ENCODE results near the gene ENAM.

The ENAM gene

GRCh38 chr4:70591955-70592582 lies 36.5 kb upstream of the ENAM start, which contains the start of gene AMBN:
TSS of gene AMBN (plus strand) at chr4:70592256. CDS start at chr4:70592359, 103 bp downstream.
- H3K27me3 ChIP-seq (replicated peaks; ENCODE audit: control insufficient read depth, insufficient read depth, low read length): no peaks in the 10 kb centered on the region
- H3K4me3 ChIP-seq (replicated peaks; ENCODE audit: low read depth, low read length): no peak within 1 kb of the TSS
- H3K36me3 ChIP-seq (ENCODE audit: control insufficient read depth, insufficient read depth, low read length): no peaks in the 10 kb centered on the region
- no peak for TF ChIP-seq CTCF (IDR thresholded peaks at IDR 0.05; ENCODE audit: insufficient read depth, low read length, poor library complexity, severe bottlenecking)
- no peak for DNase-seq (ENCODE audit: extremely low read depth, insufficient read length)

- Histone ChIP-seq H3K36me3 (ENCODE audit: control insufficient read depth, insufficient read depth, low read length) (no peaks in the 10 kb centered on the region), H3K4me3 (replicated peaks; ENCODE audit: low read depth, low read length) (no peak overlapping the region), H3K27me3 (replicated peaks; ENCODE audit: control insufficient read depth, insufficient read depth, low read length) (no peaks in the 10 kb centered on the region)
- no peak for DNase-seq (ENCODE audit: extremely low read depth, insufficient read length)
- TF ChIP-seq CTCF (IDR thresholded peaks at IDR 0.05; ENCODE audit: insufficient read depth, low read length, poor library complexity, severe bottlenecking): no peak
These were observed 34.3 kb upstream of the ENAM start for GRCh38 chr4:70594196-70594595.

- DNase-seq (ENCODE audit: extremely low read depth, insufficient read length): no peak
- Histone ChIP-seq H3K4me3 (replicated peaks; ENCODE audit: low read depth, low read length) (no peak overlapping the region), H3K27me3 (replicated peaks; ENCODE audit: control insufficient read depth, insufficient read depth, low read length) (no peaks in the 10 kb centered on the region), H3K36me3 (ENCODE audit: control insufficient read depth, insufficient read depth, low read length) (no peaks in the 10 kb centered on the region)
- no peak for TF ChIP-seq CTCF (IDR thresholded peaks at IDR 0.05; ENCODE audit: insufficient read depth, low read length, poor library complexity, severe bottlenecking)
These were observed 28.2 kb upstream of the ENAM start for GRCh38 chr4:70600305-70600704.

GRCh38 chr4:70600977-70601376 lies 27.6 kb upstream of the ENAM start:
- no peak overlapping the region for H3K4me3 ChIP-seq (replicated peaks; ENCODE audit: low read depth, low read length)
- no peak for TF ChIP-seq CTCF (IDR thresholded peaks at IDR 0.05; ENCODE audit: insufficient read depth, low read length, poor library complexity, severe bottlenecking)
- no peak for DNase-seq (ENCODE audit: extremely low read depth, insufficient read length)
- H3K27me3 ChIP-seq (replicated peaks; ENCODE audit: control insufficient read depth, insufficient read depth, low read length): no peaks in the 10 kb centered on the region
- H3K36me3 ChIP-seq (ENCODE audit: control insufficient read depth, insufficient read depth, low read length): no peaks in the 10 kb centered on the region

- Histone ChIP-seq H3K36me3 (ENCODE audit: control insufficient read depth, insufficient read depth, low read length) (no peaks in the 10 kb centered on the region), H3K27me3 (replicated peaks; ENCODE audit: control insufficient read depth, insufficient read depth, low read length) (no peaks in the 10 kb centered on the region), H3K4me3 (replicated peaks; ENCODE audit: low read depth, low read length) (no peak overlapping the region)
- TF ChIP-seq CTCF (IDR thresholded peaks at IDR 0.05; ENCODE audit: insufficient read depth, low read length, poor library complexity, severe bottlenecking): peak; percentile 85
- DNase-seq (ENCODE audit: extremely low read depth, insufficient read length): peak; percentile 47
These were observed 27.0 kb upstream of the ENAM start for GRCh38 chr4:70601422-70602039.

Data from GM06990 (cell line).